Activated T-cell treated with anti-CD3 and anti-CD28 coated beads, Interleukin-2, amount 50 U/mL, for 24 hours (primary cell): ENCODE results near the gene DPP3.
"Not testable (repeated sequence)": the region's sequence is repeated elsewhere in the genome, so short reads cannot be mapped to it uniquely, and the experiment has no call there.

Experiments
- DNase-seq: peaks from one replicate; pipeline ENCODE4 v3.0.0-alpha.2; 2020
- H3K27ac Mint-ChIP-seq: 2 replicates; pipeline ENCODE4 v1.8.0; 2020; ENCODE audit warnings: mild to moderate bottlenecking, mixed read lengths
- H3K27me3 Mint-ChIP-seq: 2 replicates; pipeline ENCODE4 v1.8.0; 2020; ENCODE audit warnings: mixed read lengths
- H3K36me3 Mint-ChIP-seq: 2 replicates; pipeline ENCODE4 v1.8.0; 2020; ENCODE audit warnings: low read depth, mixed read lengths
- H3K4me1 Mint-ChIP-seq: 2 replicates; pipeline ENCODE4 v1.8.0; 2020; ENCODE audit warnings: low read depth, mixed read lengths
- H3K4me3 Mint-ChIP-seq: 2 replicates; pipeline ENCODE4 v1.8.0; 2020; ENCODE audit warnings: mild to moderate bottlenecking, moderate library complexity, mixed read lengths
- H3K9me3 Mint-ChIP-seq: 2 replicates; pipeline ENCODE4 v1.8.0; 2020; ENCODE audit warnings: mixed read lengths

DPP3 gene

GRCh38 chr11:66524304-66525040, 44.2 kb downstream of the DPP3 start:
- Mint-ChIP-seq H3K27me3 (no peaks in the 10 kb centered on the region), H3K4me3 (no peak overlapping the region), H3K9me3 (no peaks in the 10 kb centered on the region), H3K27ac (no peak overlapping the region), H3K36me3 (peaks cover 62% of the 10 kb centered on the region), H3K4me1 (no peaks in the 10 kb centered on the region)
- no peak for DNase-seq

DNA sequence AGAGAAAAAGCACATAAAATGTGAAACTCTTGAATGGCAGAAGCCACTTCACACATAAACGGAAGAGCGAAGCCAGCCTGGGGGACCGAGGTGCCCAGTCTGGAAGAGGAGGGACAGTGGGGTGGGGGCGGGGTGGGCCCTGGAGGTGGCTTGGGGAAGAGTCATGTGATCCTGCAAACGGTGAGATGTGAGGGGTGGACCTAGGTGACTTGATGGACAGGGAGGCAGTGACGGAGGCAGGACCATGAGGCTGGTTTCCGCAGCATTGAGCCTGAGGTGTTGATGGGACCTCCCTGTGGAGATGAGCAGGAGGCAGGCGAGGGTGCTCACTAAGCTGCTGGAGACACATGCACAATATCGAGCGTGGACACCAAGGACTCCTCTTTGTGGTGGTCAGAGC, 48.8 kb downstream of the DPP3 start:
- no peaks in the 10 kb centered on the region for H3K9me3 Mint-ChIP-seq
- H3K4me1 Mint-ChIP-seq, result peaks cover 2% of the 10 kb centered on the region
- H3K27ac Mint-ChIP-seq, result no peak overlapping the region
- peaks cover 37% of the 10 kb centered on the region for H3K36me3 Mint-ChIP-seq
- DNase-seq, result no peak
- no peak overlapping the region for H3K4me3 Mint-ChIP-seq
- H3K27me3 Mint-ChIP-seq, result no peaks in the 10 kb centered on the region

DNA sequence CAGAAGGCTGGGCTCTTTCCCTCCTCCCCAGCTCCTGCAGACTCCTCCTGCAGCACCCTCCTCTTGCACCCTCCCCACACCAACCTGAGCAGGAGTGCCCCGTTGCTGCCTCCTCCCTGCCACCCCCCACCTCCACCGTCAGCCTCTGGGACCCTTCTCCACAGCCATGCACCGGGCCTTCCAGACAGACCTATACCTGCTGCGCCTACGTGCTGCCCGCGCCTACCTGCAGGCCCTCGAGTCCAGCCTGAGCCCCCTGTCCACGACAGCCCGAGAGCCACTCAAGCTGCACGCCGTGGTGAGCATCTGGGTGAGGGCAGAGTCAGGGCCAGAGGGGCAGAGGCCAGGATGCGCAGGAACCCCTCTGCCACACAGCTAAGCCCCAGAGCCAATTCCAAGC, 49.4 kb downstream of the DPP3 start:
- H3K4me3 Mint-ChIP-seq, result no peak overlapping the region
- peaks cover 2% of the 10 kb centered on the region for H3K4me1 Mint-ChIP-seq
- peaks cover 33% of the 10 kb centered on the region for H3K36me3 Mint-ChIP-seq
- no peaks in the 10 kb centered on the region for H3K27me3 Mint-ChIP-seq
- no peak overlapping the region for H3K27ac Mint-ChIP-seq
- H3K9me3 Mint-ChIP-seq, result no peaks in the 10 kb centered on the region
- no peak for DNase-seq

- Mint-ChIP-seq H3K4me1 (peaks cover 2% of the 10 kb centered on the region), H3K27me3 (no peaks in the 10 kb centered on the region), H3K9me3 (no peaks in the 10 kb centered on the region), H3K27ac (no peak overlapping the region), H3K4me3 (no peak overlapping the region), H3K36me3 (peaks cover 44% of the 10 kb centered on the region)
- DNase-seq, result no peak
Measured at GRCh38 chr11:66530927-66531709, 50.9 kb downstream of the DPP3 start.

- Mint-ChIP-seq H3K27me3 (no peaks in the 10 kb centered on the region), H3K9me3 (no peaks in the 10 kb centered on the region), H3K36me3 (peaks cover 44% of the 10 kb centered on the region), H3K4me3 (no peak overlapping the region), H3K4me1 (peaks cover 2% of the 10 kb centered on the region), H3K27ac (no peak overlapping the region)
- DNase-seq, result no peak
Measured at GRCh38 chr11:66531841-66532240, 51.6 kb downstream of the DPP3 start.

DNA sequence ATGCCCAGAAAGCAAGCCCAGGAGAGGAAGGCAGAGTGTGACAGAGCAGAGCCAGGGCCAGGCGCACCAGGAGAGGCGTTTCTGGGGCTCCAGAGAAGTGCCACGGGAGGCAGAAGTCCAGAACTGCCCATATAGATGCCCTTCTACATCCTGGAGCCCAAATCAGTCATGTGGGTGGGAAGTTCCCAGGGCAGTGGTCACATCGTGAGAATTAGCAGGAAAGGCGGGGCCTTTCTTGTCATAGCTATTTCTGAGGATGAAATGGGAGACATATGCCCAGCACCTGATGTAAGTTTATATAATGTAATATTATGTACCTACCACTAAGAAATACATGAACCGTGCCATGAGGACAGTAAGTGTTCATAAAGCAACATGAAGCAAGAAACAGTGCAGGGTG, 52.5 kb downstream of the DPP3 start:
- H3K9me3 Mint-ChIP-seq, result no peaks in the 10 kb centered on the region
- H3K27me3 Mint-ChIP-seq, result no peaks in the 10 kb centered on the region
- H3K27ac Mint-ChIP-seq, result no peak overlapping the region
- H3K4me3 Mint-ChIP-seq, result no peak overlapping the region
- DNase-seq, result no peak
- H3K4me1 Mint-ChIP-seq, result peaks cover 2% of the 10 kb centered on the region
- peaks cover 46% of the 10 kb centered on the region for H3K36me3 Mint-ChIP-seq

- Mint-ChIP-seq H3K27ac (no peak overlapping the region), H3K36me3 (peaks cover 67% of the 10 kb centered on the region), H3K9me3 (no peaks in the 10 kb centered on the region)
Measured at GRCh38 chr11:66539170-66539869, 59.1 kb downstream of the DPP3 start.

DNA sequence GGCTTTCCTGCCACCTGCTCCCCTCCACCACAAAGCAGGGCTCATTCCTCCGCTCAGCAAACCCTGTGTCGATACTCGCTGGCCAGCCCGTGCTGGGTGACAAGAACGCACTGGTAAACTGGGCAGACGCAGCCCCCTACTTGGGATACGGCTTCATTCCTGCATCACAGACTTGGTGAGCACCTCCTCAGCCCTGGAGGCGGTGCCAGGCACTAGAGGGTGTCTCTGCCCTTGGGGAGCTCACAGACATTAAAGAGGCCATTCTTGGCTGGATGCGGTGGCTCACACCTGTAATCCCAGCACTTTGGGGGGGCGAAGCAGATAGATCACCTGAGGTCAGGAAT, 59.6 kb downstream of the DPP3 start:
- no peak for DNase-seq
- Mint-ChIP-seq H3K36me3 (peaks cover 65% of the 10 kb centered on the region), H3K9me3 (no peaks in the 10 kb centered on the region), H3K27me3 (no peaks in the 10 kb centered on the region), H3K4me3 (no peak overlapping the region), H3K4me1 (peaks cover 20% of the 10 kb centered on the region), H3K27ac (peak overlapping the region; percentile 18)

More at GRCh38 chr11:66539170-66539869, 59.1 kb downstream of the DPP3 start:
- DNase-seq, result no peak
- Mint-ChIP-seq H3K4me3 (no peak overlapping the region), H3K4me1 (peaks cover 18% of the 10 kb centered on the region), H3K27me3 (no peaks in the 10 kb centered on the region)

DNA sequence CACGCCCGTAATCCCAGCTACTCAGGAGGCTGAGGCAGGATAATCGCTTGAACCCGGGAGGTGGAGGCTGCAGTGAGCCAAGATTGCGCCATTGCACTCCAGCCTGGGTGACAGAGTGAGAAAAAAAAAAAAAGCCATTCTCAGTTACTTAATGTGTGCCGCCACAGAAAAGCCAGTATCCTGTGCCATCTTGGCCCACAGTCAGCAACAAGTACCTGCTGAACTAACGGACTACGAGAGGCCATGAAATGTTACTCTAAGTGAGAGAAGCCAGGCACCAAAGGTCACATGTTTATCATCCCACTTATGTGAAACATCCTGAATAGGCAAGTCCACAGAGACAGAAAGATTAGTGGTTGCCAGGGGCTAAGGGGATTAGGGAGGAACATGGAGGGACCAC, 60.4 kb downstream of the DPP3 start:
- H3K27me3 Mint-ChIP-seq, DNase-seq, H3K4me3 Mint-ChIP-seq, H3K9me3 Mint-ChIP-seq, H3K27ac Mint-ChIP-seq: not testable (repeated sequence)
- H3K36me3 Mint-ChIP-seq, result peaks cover 62% of the 10 kb centered on the region
- H3K4me1 Mint-ChIP-seq, result peaks cover 24% of the 10 kb centered on the region

DNA sequence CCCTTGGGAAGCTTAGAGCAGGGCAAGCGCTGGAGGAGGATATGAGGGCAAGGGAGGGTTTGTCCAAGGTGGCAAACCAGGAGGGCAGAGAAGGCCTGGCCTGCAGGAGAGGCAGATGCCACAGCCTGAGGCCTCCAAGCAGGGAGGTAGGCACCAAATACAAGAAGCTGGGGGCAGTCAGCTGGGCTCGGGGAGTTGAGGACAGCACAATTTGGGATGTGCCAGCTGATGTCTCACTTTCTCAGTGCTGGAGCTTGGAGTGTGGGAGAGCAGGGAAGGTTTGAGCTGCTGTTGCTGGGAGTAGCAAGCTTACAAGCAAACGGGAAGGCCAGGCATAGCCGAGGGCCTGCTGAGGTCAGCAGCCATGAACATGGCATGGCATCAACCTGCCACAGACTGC, 61.7 kb downstream of the DPP3 start:
- Mint-ChIP-seq H3K27ac (peak overlapping the region; percentile 9), H3K4me3 (no peak overlapping the region), H3K36me3 (peaks cover 50% of the 10 kb centered on the region), H3K4me1 (peaks cover 30% of the 10 kb centered on the region), H3K9me3 (no peaks in the 10 kb centered on the region), H3K27me3 (no peaks in the 10 kb centered on the region)
- DNase-seq, result no peak

DNA sequence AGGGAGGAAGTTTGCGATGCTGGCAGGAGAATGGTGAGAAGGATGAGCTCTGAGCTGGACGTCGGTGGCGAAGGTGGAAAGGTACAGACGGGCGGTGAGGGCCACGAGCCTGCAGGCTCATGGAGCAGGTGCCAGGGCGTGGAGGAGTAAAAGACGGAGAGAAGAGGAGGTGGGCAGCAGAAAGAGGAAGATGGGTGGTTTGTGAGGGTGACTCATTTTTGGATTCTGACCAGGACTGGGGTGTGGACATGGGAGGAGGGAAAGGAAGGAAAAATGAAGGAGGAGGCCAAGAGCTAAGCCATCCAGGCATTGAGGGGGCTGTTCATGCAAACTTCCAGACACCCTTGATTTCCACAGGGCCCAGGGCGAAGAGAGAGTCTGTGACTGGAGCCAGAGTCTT, 62.1 kb downstream of the DPP3 start:
- Mint-ChIP-seq H3K9me3 (no peaks in the 10 kb centered on the region), H3K4me1 (peaks cover 30% of the 10 kb centered on the region), H3K4me3 (no peak overlapping the region), H3K36me3 (peaks cover 45% of the 10 kb centered on the region), H3K27ac (peak overlapping the region; percentile 56), H3K27me3 (no peaks in the 10 kb centered on the region)
- DNase-seq, result no peak

GRCh38 chr11:66543263-66544107, 63.3 kb downstream of the DPP3 start:
- peak; percentile 66 for DNase-seq
- no peaks in the 10 kb centered on the region for H3K27me3 Mint-ChIP-seq
- peak overlapping the region; percentile 70 for H3K4me3 Mint-ChIP-seq
- H3K4me1 Mint-ChIP-seq, result peaks cover 30% of the 10 kb centered on the region
- H3K36me3 Mint-ChIP-seq, result peaks cover 41% of the 10 kb centered on the region
- H3K9me3 Mint-ChIP-seq, result no peaks in the 10 kb centered on the region
- peak overlapping the region; percentile 56 for H3K27ac Mint-ChIP-seq

DNA sequence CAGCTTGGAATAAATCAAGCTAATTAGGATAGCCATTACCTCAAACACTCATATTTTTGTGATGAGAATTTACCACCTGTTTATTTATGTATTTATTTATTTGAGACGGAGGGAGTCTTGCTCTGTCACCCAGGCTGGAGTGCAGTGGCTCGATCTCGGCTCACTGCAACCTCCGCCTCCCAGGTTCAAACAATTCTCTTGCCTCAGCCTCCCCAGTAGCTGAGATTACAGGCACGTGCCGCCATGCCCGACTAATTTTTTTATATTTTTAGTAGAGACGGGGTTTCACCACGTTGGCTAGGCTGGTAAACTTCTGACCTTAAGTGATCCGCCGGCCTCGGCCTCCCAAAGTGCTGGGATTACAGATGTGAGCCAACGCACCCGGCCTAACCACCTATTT, 64.7 kb downstream of the DPP3 start:
- Mint-ChIP-seq H3K27ac (peak overlapping the region; percentile 88), H3K4me1 (peaks cover 30% of the 10 kb centered on the region), H3K36me3 (peaks cover 34% of the 10 kb centered on the region), H3K4me3 (peak overlapping the region; percentile 86)
- not testable (repeated sequence) for H3K27me3 Mint-ChIP-seq, DNase-seq, H3K9me3 Mint-ChIP-seq

- Mint-ChIP-seq H3K4me1 (peaks cover 30% of the 10 kb centered on the region), H3K27me3 (no peaks in the 10 kb centered on the region), H3K4me3 (peak within 1 kb of the TSS; percentile 86), H3K9me3 (no peaks in the 10 kb centered on the region), H3K36me3 (peaks cover 29% of the 10 kb centered on the region), H3K27ac (peak within 1 kb of the TSS; percentile 88)
- DNase-seq, result peak; percentile 94
Measured at GRCh38 chr11:66545701-66546367, 65.6 kb downstream of the DPP3 start, which contains the start of gene ZDHHC24. ZDHHC24 (minus strand) TSS chr11:66546048; CDS start chr11:66546003, 45 bp downstream.
